ENCODE measurements around the gene BRD7.

The BRD7 gene

GRCh38 chr16:50368410-50369132 lies at the start of gene BRD7:
BRD7 (minus strand) TSS chr16:50368988; CDS start chr16:50368774, 214 bp downstream.
- DNase-seq: peak; percentile 65

DNA sequence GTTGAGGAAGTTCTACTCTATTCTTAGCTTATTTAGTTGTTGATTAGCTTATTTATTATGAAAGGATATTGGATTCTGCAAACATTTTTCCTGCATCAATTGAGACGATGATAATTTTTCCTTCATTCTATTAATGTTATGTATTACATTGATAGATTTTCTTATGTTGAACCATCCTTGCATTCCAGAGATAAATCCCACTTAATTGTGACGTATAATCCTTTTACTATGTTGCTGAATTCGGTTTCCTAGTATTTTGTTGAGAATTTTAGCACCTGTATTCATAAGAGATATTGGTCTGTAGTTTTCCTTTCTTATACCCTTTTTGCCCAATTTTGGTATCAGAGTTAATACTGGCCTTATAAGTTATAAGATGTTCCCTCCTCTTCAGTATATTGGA lies 47.6 kb upstream of the BRD7 start:
- no peak for DNase-seq

- DNase-seq: no peak
Measured at GRCh38 chr16:50414152-50414551, 45.4 kb upstream of the BRD7 start.

DNA sequence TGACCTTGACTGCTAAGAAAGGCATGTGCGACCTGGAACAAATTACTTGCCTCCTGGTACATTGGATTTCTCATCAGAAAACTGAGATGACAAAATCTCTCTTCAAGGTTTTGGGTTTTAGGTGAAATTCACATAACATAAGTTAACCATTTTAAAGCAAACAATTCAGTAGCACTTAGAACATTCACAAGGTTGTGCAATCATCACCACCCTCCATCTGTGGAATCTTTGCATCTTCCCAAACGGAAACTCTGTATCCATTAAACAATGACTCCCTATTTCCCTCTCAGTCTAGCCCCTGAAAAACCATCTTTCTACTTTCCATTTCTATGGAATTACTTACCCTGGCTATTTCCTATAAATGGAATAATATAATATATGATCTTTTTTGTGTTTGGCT lies 42.2 kb upstream of the BRD7 start:
- no peak for DNase-seq

DNA sequence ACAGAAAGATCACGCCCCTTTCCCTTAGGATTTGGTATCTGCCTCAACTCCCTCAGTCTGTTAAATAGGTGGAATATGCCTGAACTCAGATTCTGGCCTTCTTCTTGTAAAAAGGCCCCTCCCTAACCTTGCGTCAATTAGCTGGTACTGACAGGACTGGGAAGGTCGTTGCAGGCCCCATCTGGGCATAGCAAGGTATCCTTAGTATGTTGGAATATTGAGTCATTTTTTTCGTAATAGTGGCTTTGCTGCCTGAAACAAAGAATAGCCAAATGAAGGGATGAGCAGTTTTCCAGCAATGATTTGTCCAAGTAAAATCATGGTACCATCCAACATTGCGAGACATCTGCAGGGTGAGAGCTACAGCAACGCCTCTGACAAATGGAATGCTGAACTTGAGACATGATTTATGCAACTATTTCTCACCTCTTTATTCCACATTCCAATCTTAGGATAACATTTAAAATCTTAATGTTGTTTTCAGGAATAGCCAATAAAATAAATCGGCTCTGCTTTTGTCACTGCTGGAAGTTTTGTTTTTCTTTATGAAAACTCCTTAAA lies 39.3 kb upstream of the BRD7 start:
- DNase-seq: no peak

DNA sequence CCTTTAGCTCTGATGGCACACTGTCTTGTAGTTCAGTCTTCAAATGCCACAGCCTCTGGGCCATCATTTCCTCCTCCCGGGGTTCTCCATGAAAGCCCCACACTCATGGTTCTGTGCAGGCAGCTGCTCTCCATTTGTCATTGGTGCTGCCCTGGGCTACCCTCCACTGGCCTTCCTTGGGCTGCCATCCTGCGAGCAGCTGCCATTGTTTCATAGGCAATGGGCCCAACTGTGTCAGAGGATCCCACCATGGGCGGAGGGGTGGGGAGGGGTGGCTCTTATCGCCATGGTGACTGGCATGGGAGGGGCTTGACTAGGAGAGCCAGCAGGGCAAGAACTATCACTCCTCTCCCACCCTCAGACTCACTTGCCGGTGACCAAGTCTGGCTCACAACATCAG lies 38.6 kb upstream of the BRD7 start:
- no peak for DNase-seq

DNA sequence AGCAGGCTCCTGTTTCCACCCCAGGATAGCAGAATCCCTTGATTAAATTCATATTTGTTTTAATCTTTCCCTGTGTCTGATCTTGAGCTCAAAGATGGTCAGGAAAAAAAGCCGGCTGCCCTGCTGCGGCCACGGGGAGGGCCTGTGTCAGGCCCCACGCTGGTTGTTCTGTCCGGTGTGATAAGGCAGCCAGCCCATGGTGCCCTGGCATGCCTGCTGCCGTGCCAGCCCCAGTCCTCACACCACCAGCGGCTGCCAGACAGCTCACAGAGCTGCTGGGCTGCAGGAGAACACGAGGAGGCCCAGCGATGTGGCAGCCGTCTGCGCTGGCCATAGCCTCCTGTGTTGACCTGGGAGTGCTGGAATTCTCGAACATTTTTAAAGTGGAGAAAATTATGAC lies 34.7 kb upstream of the BRD7 start:
- no peak for DNase-seq

GRCh38 chr16:50402298-50402895 lies 33.6 kb upstream of the BRD7 start:
- DNase-seq: no peak

- DNase-seq: no peak
Measured at GRCh38 chr16:50401355-50401754, 32.6 kb upstream of the BRD7 start.

- no peak for DNase-seq
Measured at GRCh38 chr16:50400967-50401348, 32.2 kb upstream of the BRD7 start.

- DNase-seq: no peak
Measured at GRCh38 chr16:50400312-50400966, 31.7 kb upstream of the BRD7 start.

GRCh38 chr16:50399411-50399810 lies 30.6 kb upstream of the BRD7 start:
- DNase-seq: no peak

DNA sequence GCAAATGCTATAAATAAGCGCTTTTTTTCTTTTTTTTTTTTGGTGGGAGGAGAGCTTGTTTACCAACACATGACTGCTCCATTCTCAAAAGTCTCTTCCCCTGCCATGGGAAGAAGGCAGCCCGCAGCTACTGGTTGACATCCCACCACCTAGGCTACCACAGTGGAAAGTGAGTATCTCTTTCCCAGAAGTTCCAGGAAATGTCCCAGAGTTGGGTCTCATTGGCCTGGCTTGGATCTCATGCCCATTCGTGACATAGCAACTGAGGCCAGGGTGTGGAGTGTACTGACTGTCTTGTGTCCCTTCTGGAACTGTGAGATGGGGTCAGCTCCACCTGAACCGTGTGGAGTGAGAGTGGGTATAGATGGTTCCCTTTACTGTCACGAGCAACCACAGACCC lies 29.5 kb upstream of the BRD7 start:
- DNase-seq: no peak

DNA sequence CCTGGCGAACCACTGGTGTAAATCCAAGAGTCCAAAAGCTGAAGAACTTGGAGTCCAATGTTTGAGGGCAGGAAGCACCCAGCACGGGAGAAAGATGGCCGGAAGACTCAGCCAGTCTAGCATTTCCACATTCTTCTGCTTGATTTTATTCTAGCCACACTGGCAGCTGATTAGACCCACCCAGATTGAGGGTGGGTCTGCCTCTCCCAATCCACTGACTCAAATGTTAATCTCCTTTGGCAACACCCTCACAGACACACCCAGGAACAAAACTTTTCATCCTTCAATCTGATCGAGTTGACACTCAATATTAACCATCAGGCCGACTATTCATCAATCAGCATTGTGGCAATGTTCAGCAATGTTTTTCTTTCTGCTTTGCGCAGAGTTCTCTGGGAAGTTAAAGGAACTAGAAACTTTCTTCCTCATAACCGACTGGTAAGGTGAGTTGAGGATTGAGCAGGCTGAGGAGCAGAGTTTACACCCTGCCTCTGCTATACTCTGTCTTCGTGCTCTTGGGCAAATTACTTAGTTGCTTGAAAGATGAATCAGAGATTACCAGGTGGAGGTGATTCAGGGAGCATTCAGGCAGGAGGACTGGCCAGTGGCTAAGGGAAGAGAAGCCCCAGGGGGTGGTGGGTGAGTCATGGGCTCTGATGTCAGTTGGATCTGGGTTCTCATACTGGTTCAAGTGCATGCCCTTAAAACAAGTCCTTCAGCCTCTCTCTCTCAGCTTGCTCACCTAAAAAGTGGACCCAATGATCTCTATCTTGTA lies 28.2 kb upstream of the BRD7 start:
- no peak for DNase-seq

GRCh38 chr16:50395763-50396710 lies 27.2 kb upstream of the BRD7 start:
- no peak for DNase-seq

GRCh38 chr16:50393858-50394802 lies 25.3 kb upstream of the BRD7 start:
- DNase-seq: no peak

DNA sequence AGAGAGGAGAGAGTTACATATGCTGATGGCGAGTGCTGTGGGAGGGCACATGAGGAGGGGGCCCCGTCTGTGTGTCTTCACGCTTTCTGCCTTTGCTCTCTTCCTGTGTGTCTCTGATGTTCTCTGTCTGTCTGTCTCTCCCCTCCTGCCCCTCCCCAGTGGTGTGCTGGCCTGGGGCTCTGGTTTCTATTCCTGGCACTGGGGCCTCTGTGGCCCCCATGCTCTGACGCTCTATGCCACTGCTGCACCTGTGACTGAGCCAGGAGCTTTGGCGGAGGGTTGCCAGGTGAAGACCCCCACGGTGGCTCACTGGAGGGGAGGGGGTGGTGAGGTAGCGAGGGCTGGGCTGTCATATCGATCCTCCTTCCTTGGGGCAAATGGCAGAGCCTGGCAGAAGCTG lies 24.6 kb upstream of the BRD7 start:
- DNase-seq: no peak

DNA sequence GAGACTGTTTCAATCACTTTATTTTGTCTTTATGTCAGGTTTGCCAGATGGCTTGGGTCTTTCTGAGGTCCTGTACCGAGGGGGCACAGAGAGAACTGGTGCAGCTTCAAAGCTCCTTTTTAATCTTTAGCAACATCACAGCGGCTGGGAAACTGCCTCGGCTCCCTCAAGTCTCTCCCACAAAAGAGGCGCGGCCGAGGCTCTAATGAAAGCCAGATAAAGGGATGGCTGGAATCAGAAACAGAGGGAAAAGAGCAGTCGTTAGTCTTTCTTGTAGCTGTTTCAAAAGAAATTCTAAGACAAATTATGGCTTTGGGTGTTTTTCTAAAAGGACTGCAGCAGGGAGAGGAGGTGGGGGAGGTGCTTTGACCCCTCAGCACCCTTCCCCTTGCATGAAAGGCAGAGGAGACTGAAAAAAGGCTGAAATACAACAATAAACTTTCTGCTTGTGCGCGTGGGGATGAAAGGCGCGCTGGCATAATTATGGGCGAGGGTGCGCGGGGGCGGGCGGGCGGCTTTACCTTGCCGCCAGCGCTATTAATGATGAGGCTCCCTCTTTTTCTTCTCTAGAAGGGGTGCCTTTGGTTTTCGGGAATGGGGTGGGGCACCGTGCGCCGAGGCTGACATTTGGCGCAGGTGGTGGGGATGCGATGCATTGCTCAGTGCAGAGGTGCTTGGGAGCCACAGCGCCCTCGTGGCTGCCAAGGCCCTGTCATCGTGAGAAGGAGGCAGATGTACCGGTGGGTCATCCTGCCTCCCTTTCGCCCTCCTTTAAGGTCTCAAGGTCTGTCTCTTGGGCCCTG lies 22.3 kb upstream of the BRD7 start:
- DNase-seq: no peak

DNA sequence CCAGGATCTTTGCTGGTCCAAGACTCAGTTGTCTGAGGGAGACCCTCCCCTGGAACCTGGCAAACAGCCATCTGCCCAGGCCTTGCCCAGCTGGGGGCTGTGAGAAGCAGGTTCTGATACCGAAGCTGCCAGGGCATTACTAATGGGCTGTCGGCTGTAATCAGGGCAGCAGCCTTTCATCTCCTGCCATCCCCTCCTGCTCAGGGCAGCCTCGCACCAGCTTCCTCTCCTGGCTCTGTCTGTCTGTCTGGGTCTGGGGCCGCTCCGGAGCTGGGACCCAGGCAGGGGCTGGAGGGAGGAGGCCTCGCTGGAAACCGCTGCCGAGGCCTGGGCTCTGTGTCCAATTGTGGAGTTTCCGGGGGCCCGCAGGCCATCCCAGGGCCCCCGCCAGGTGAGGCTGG lies 21.6 kb upstream of the BRD7 start:
- no peak for DNase-seq

DNA sequence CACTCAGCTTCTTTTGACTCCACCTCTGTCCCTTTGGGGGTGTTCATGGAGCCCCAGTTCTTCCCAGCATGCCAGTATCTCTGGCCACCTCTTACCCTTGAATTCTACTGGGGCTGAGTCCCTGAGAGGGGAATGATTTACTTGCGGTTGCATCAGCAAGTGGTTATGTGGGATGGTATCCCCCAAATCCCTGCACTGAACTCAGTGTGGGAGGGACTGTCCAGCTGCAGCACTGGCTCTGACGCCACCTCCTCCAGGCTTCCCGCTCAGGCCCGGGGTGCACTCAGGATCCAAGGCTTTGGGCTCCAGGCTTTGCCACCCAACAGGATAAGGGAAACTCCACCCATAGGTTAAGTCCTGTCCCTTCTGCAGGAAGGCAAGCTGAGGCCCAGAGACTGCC lies 21.1 kb upstream of the BRD7 start:
- no peak for DNase-seq
